Measurements from ENCODE around the gene KCNK5. TPM values are rescaled to one million over a fixed set of nuclear protein-coding genes. Genes with fewer than 3 reads are reported as not detected.

Gene KCNK5
- total RNA-seq, 6 donors from 2014 or later: 8.9 to 34.6 (median 17.3) TPM

- Histone ChIP-seq H3K4me1 (peaks cover 25 to 77% (median 58%) of the 10 kb centered on the region in 4 donors), H3K4me3 (no peak overlapping the region), H3K27me3 (no peaks in the 10 kb centered on the region), H3K27ac (peak overlapping the region; percentile 63 to 73 (median 67)), H3K36me3 (no peaks in the 10 kb centered on the region), H3K9me3 (no peaks in the 10 kb centered on the region)
- no peak for TF ChIP-seq CTCF (IDR thresholded peaks at IDR 0.05)
- TF ChIP-seq POLR2A (IDR thresholded peaks at IDR 0.05): no peak
- TF ChIP-seq EP300 (IDR thresholded peaks at IDR 0.05): no peak
- TF ChIP-seq POLR2AphosphoS5 (IDR thresholded peaks at IDR 0.05): no peak
- 77 to 81% methylated on average over 8 of the region's 8 CpGs for WGBS, 2 donors
- no peak for ATAC-seq (ENCODE audit: low FRiP score in 2 of 2)
- DNase-seq: peak in 1 of 2 donors; percentile 33
Observed at GRCh38 chr6:39204646-39205244, 24.5 kb downstream of the KCNK5 start.

GRCh38 chr6:39204160-39204495, 25.1 kb downstream of the KCNK5 start:
- H3K27ac ChIP-seq: peak overlapping the region; percentile 63 to 73 (median 67)
- 71 to 72% methylated on average over 1 to 4 of the region's 4 CpGs for whole genome bisulfite sequencing, 2 donors
- ATAC-seq (ENCODE audit: low FRiP score in 2 of 2): no peak

GRCh38 chr6:39203436-39204159, 25.7 kb downstream of the KCNK5 start:
- Histone ChIP-seq H3K27ac (peak overlapping the region; percentile 63 to 73 (median 67)), H3K9me3 (no peaks in the 10 kb centered on the region), H3K36me3 (no peaks in the 10 kb centered on the region), H3K4me3 (no peak overlapping the region), H3K27me3 (no peaks in the 10 kb centered on the region), H3K4me1 (peaks cover 19 to 70% (median 54%) of the 10 kb centered on the region in 4 donors)
- peak in 1 of 2 donors; percentile 95 for DNase-seq
- peak; percentile 48 to 88 for ATAC-seq (ENCODE audit: low FRiP score in 2 of 2)
- 52 to 72% methylated on average over 9 to 12 of the region's 12 CpGs for WGBS, 2 donors
- TF ChIP-seq CTCF (IDR thresholded peaks at IDR 0.05) (no peak), POLR2AphosphoS5 (IDR thresholded peaks at IDR 0.05) (peak; percentile 31 to 49), EP300 (IDR thresholded peaks at IDR 0.05) (peak in 2 of 4 donors; percentile 15 to 58), POLR2A (IDR thresholded peaks at IDR 0.05) (peak in 1 of 4 donors; percentile 52)

More at GRCh38 chr6:39204160-39204495, 25.1 kb downstream of the KCNK5 start:
- H3K4me3 ChIP-seq: no peak overlapping the region
- H3K4me1 ChIP-seq: peaks cover 22 to 75% (median 56%) of the 10 kb centered on the region in 4 donors
- H3K36me3 ChIP-seq: no peaks in the 10 kb centered on the region
- DNase-seq: no peak
- TF ChIP-seq POLR2AphosphoS5 (IDR thresholded peaks at IDR 0.05): no peak
- TF ChIP-seq POLR2A (IDR thresholded peaks at IDR 0.05): no peak
- no peak for TF ChIP-seq EP300 (IDR thresholded peaks at IDR 0.05)
- no peak for TF ChIP-seq CTCF (IDR thresholded peaks at IDR 0.05)
- no peaks in the 10 kb centered on the region for H3K9me3 ChIP-seq
- H3K27me3 ChIP-seq: no peaks in the 10 kb centered on the region

GRCh38 chr6:39202166-39202565, 27.1 kb downstream of the KCNK5 start:
- TF ChIP-seq CTCF (IDR thresholded peaks at IDR 0.05) (no peak), POLR2AphosphoS5 (IDR thresholded peaks at IDR 0.05) (no peak), POLR2A (IDR thresholded peaks at IDR 0.05) (no peak), EP300 (IDR thresholded peaks at IDR 0.05) (no peak)
- peak overlapping the region in 2 of 4 donors; percentile 4 to 46 for H3K27ac ChIP-seq

More at GRCh38 chr6:39202166-39202565, 27.1 kb downstream of the KCNK5 start:
- no peaks in the 10 kb centered on the region for H3K27me3 ChIP-seq
- DNase-seq (peak in 1 of 2 donors; percentile 57), ATAC-seq (ENCODE audit: low FRiP score in 2 of 2) (no peak)
- 88 to 92% methylated on average over 4 of the region's 4 CpGs for WGBS, 2 donors
- H3K4me1 ChIP-seq: peaks cover 19 to 56% (median 43%) of the 10 kb centered on the region in 4 donors
- no peak overlapping the region for H3K4me3 ChIP-seq
- no peaks in the 10 kb centered on the region for H3K36me3 ChIP-seq
- no peaks in the 10 kb centered on the region for H3K9me3 ChIP-seq

Measured in upper lobe of left lung (tissue), 6 donors.